GM10266 (cell line): ENCODE data around the gene RARRES1.

ENCODE experiments used
- DNase-seq: peaks from one replicate; pipeline ENCODE4 v3.0.0; 2012; ENCODE audit errors: extremely low spot score
- TF ChIP-seq, protein P1 (sequence below): IDR thresholded peaks from 2 replicates; pipeline ENCODE4 v1.5.1; 2012; ENCODE audit warnings: mild to moderate bottlenecking, low read depth; ENCODE audit not compliant: control insufficient read depth, insufficient read depth; ENCODE audit errors: missing control alignments

The RARRES1 gene

DNA sequence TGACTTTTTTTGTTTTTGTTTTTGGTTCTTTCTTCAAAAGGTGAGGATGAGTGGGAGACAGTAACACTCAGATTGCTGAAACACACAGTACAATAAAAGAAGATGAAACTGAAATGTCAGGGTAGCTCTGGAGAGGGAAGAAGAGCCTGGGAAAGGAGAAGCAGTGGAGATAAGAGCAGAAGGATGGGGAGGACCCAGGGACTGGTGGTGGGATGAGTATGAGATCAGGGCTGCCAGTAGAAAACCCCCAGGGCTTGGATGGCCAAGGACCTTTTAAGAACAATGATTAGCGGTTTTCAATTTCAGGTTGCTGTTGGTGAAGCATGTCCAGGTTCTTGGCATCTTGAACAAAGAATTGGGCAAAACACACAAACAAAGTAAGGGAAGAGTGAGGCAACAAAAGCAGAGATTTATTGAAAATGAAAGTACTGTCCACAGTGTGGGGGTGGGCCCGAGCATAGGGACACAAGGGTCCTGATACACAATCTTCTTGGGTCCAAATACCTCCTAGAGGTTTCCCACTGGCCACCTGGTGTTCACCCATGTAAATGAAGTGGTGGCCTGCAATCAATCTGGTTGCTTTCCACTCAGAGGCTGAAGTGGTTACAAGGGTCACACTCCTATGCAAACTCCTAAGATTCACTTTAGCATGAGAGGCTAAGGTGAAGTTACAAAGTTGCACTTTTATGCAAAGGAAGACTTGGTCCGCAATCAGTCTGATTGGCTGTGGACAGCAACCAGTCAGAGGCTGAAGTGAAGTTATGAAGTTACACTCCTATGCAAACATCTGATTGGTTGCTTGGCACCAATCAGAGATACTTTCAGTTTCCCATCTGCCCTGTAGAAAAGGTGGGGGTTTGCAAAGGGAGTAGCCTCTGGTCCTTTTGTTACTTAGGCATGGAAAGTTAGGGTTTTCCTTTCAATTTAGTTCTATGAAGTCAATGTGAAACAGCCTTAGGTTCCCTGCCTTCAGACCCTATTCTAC is 43.5 kb upstream of the RARRES1 start:
- no peak for DNase-seq
- TF ChIP-seq, protein P1, sequence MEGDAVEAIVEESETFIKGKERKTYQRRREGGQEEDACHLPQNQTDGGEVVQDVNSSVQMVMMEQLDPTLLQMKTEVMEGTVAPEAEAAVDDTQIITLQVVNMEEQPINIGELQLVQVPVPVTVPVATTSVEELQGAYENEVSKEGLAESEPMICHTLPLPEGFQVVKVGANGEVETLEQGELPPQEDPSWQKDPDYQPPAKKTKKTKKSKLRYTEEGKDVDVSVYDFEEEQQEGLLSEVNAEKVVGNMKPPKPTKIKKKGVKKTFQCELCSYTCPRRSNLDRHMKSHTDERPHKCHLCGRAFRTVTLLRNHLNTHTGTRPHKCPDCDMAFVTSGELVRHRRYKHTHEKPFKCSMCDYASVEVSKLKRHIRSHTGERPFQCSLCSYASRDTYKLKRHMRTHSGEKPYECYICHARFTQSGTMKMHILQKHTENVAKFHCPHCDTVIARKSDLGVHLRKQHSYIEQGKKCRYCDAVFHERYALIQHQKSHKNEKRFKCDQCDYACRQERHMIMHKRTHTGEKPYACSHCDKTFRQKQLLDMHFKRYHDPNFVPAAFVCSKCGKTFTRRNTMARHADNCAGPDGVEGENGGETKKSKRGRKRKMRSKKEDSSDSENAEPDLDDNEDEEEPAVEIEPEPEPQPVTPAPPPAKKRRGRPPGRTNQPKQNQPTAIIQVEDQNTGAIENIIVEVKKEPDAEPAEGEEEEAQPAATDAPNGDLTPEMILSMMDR = no peak

DNA sequence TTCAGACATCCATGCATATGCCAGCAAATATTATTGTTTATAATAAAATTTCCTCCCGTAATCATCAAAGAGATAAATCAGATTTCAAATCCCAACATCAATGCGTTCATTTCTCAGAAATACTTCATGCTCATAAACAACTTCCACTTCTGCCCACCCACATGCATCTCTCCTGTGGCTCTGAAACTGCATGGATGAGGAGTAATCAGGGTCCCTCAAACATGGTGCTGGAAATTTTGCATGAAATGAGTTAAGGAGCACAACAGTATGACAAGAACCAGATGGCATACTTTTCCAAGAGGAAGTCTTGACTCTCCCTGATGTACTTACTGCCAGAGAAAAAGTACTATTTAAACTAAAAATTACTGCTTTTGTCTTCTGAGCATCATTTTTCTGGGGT is 42.7 kb upstream of the RARRES1 start:
- TF ChIP-seq, protein P1 = no peak
- DNase-seq = no peak

DNA sequence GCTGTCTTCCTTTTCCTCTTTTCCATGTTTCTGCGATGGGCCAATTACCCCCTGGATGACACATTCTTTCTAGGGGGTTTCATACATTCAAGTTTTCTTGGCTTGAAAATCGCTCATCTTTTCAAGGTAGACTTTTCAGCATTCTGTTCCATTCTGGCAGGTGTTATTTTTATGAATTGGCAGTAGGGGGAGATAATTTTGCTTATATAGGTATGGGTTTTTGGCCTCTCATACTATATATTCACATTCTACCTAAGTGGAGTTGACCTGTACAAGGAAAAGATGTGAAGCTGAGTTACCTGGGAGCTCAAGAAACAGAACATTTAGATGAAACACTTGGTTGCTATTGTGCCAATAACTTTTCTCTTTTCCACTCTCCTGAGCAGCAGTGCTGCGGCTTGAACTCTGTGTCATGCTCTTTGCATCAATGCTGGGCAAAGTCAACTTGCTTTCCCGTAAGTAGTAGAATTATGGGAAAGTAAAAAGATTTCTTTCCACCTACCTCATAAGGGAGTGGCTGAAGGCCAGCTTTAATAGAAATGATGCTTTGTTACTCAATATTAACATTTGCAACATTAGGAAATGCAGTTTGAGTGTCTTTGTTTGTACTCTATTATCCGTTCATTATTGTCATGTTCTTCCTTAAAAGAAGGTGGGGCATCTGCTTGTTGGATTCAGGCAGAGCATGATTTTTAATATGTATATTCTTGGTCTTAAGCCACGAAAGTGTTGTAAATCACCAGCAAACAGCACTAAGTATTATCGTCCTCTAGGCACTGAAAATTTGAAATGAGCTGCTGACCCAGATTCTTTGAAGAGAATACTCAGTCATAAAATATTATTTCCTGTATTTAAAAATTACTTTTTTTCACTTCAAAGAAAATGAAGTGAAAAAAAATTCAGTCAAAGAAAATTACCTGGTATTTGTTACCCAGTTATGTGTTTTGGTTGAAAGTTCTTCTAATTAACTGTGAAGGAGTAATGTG is 41.9 kb upstream of the RARRES1 start:
- TF ChIP-seq, protein P1 = no peak
- no peak for DNase-seq

GRCh38 chr3:158773166-158773565 is 40.9 kb upstream of the RARRES1 start:
- TF ChIP-seq, protein P1 = no peak
- DNase-seq = no peak

DNA sequence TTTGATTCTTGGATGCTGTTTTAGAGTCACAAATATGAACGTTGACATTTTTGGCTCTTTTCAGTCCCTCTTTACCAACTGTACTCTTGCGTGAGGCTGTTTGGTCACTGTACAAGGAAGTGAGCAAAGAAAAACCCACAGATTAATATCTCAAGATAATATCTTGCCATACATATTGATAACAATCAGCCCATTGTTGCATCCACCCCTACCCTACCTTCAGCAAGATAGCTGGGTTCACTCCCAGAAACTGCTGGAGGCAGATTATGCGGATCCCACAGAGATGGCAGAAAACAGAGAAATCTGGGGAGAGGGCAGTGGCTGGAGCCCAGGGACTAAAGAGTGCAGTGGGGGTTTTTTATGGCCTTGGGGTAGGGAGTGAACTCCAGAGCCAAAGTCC is 39.7 kb upstream of the RARRES1 start:
- TF ChIP-seq, protein P1 = no peak

GRCh38 chr3:158771577-158771976 is 39.3 kb upstream of the RARRES1 start:
- TF ChIP-seq, protein P1 = no peak
- DNase-seq = no peak

More for the DNA sequence above, 39.7 kb upstream of the RARRES1 start:
- DNase-seq = no peak
